Measurements from ENCODE around the gene CCDC137.

The CCDC137 gene

DNA sequence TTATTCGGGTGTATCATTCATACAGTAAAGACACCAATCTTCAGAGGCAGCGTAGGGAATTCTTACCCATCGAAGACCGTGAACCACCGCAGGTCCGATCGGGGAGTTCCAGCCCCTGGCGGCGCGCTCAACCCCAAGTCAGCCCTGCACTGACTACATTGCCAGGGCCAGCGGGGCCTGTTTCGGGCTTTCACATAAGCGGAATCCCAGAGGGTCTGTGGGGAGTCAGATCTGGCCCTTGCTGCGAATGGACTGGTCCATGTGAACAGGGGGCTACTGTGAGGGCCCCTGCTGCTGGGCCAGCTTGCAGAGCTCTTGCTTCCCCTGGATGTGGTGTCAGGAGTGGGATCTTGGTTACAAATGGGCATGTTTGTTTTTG, 17.8 kb upstream of the CCDC137 start:
- no peak for DNase-seq (ENCODE audit: low spot score)
- in situ Hi-C loops (cut with MboI; ENCODE audit: low sequenced_read_pairs, unreplicated experiment), result no loop called here
- TF ChIP-seq, protein P1, sequence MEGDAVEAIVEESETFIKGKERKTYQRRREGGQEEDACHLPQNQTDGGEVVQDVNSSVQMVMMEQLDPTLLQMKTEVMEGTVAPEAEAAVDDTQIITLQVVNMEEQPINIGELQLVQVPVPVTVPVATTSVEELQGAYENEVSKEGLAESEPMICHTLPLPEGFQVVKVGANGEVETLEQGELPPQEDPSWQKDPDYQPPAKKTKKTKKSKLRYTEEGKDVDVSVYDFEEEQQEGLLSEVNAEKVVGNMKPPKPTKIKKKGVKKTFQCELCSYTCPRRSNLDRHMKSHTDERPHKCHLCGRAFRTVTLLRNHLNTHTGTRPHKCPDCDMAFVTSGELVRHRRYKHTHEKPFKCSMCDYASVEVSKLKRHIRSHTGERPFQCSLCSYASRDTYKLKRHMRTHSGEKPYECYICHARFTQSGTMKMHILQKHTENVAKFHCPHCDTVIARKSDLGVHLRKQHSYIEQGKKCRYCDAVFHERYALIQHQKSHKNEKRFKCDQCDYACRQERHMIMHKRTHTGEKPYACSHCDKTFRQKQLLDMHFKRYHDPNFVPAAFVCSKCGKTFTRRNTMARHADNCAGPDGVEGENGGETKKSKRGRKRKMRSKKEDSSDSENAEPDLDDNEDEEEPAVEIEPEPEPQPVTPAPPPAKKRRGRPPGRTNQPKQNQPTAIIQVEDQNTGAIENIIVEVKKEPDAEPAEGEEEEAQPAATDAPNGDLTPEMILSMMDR (IDR thresholded peaks at IDR 0.05; ENCODE audit: borderline replicate concordance, control extremely low read depth, extremely low read depth, insufficient read depth, missing control alignments), result no peak

DNA sequence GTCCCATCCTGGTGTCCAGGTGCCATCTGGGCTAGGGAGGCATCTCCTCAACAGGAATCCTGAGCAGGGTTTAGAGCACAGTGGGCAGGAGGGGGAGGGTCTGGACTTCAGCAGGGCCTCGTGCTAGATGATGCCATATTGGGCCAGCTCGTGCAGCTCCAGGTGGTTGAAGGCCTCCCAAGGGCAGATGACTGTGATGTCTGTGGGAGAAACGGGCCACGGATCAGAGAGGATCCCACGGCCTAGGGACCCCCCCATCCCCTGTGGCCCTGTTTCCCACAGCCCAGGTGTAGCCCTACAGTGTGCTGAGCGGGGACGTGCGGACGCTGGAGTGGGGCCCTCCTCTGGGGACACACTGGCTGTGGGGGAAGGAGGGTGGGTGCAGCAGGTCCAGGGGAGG, 15.6 kb upstream of the CCDC137 start:
- TF ChIP-seq, protein P1 (IDR thresholded peaks at IDR 0.05; ENCODE audit: borderline replicate concordance, control extremely low read depth, extremely low read depth, insufficient read depth, missing control alignments), result no peak
- no peak for DNase-seq (ENCODE audit: low spot score)
- in situ Hi-C loops (cut with MboI; ENCODE audit: low sequenced_read_pairs, unreplicated experiment), result no loop called here

DNA sequence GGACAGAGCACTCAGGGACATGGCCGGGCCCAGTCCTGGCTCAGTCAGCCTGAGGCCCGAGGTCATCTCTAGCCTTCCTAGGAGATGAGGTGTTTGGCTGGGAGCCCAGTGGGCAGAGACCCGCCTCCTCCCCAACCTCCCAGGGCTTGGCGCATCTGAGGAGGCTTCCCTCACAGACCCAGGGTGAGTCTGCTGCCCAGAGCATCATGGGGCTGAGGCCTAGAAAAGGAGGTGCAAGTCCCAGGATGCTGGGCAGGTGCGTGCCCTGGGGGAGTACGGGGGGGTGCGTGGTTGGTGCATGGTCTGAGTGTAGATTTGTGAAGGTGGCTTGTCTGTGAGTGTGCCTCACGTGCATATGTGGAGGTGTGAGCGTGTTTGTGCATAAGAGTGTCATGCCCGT, 14.8 kb upstream of the CCDC137 start:
- in situ Hi-C loops (cut with MboI; ENCODE audit: low sequenced_read_pairs, unreplicated experiment), result no loop called here
- TF ChIP-seq, protein P1 (IDR thresholded peaks at IDR 0.05; ENCODE audit: borderline replicate concordance, control extremely low read depth, extremely low read depth, insufficient read depth, missing control alignments), result no peak
- no peak for DNase-seq (ENCODE audit: low spot score)

DNA sequence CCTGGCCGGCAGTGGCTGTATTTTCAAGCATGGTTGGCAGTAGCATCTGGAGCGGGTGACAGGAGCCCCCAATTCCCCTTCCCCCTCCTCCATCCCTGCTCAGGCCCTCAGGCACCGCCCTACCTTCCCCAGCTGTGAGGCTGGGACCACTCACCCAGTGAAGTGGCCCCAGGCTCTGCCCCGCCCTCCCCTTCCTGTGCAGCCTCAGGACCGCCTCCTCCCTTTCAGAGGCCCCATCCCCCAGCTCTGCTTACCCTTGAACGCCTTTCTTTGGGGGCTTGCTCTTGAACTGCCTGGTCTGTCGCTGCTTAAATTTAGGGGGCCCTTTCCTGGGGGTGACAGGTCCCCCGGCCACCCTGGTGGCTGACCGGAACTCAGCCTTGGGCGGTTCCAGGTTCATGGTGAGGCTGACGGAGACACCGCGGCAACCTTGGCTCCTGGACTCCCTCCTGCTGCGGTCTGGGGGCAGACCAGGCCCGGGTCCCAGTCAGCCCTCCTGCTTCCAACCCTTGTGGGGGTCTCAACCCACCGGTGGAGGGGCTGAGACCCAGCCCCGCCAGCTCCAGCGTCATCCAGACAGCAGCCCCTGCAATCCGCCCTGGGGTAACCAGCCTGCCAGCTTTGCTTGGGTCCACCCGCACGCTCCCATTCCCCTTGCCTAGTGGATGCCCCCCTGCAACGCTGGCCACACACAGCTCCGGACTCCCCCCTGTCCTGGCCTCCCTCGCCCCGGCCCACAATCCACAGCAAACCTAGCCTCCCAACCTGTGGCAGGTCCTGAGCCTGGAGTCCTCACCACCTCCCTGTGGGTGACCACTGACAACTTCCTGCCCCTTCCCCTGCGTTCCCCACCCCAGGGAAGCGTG, 13.4 kb upstream of the CCDC137 start:
- peak; percentile 84 for DNase-seq (ENCODE audit: low spot score)
- TF ChIP-seq, protein P1 (IDR thresholded peaks at IDR 0.05; ENCODE audit: borderline replicate concordance, control extremely low read depth, extremely low read depth, insufficient read depth, missing control alignments), result no peak
- in situ Hi-C loops (cut with MboI; ENCODE audit: low sequenced_read_pairs, unreplicated experiment), result no loop called here

DNA sequence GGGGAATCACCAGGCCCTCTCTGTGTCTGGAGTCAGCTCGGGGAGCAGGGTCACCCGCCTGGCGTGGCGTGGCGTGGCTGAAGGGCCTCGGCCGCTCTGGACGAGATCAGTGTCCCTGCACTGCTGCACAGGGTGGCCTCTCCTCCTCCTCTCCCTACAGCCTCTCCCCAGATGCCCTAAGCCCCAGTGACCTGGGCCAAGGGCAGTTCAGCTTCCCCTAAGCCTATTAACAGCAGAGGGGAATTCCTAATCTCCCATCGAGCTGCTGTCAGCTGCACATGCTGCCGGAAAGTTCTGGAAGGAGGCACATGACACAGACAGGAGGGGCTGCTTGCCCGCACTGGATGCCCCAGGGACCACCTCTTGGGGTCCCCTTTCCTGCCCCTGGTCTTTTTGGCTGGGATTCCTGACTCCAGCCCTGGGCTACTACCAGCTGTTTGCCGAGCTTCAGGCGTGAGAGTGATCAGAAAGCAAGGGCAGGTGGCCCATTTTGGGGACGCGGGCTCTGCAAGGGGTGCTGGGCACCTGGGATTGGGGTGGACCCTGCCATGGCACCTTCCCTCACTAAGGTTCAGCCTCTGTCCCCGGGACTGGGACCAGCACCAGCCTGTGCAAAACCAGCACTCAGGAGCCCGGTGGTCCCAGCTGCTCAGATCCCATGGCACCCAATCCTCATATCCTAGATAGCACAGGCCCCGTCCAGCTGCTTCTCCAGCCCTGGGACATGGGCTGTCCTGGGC, 11.0 kb upstream of the CCDC137 start:
- TF ChIP-seq, protein P1 (IDR thresholded peaks at IDR 0.05; ENCODE audit: borderline replicate concordance, control extremely low read depth, extremely low read depth, insufficient read depth, missing control alignments), result no peak
- in situ Hi-C loops (cut with MboI; ENCODE audit: low sequenced_read_pairs, unreplicated experiment), result no loop called here
- no peak for DNase-seq (ENCODE audit: low spot score)

DNA sequence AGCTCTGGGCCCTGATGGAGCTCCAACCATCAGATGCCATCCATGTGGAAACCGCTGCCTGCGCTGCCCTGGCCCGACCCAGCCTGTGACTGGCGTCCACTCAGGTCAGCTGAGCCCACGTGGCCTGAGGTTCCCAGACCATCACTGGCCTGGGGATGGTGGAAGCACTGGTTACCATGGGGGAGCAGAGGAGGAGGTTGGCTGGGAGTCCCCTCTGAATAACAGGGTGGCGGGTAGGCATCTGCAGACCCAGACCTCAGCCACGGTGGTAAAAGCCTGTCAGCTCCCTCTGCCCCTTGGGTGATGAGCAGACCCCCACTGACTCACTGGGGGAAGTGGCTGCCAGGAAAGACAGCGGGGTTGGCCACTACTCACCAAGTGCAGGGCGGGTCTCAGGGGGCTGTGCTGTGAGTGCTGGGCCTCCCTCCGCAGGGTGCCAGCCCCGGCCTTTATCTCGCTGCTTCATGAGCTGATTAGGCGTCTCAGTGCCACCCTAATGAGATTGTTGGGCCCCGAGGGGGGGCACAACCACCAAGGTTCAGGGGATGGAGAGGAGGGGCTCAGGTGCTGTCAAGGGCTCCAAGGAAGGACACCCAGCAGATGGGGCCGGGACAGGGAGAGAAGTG, 10.3 kb upstream of the CCDC137 start, which contains the start of gene PDE6G:
TSS of gene PDE6G (minus strand) at position 425 of the 626 bp plus-strand sequence. CDS start 3,237 bp downstream, outside the sequence.
- in situ Hi-C loops (cut with MboI; ENCODE audit: low sequenced_read_pairs, unreplicated experiment), result no loop called here
- no peak for DNase-seq (ENCODE audit: low spot score)
- TF ChIP-seq, protein P1 (IDR thresholded peaks at IDR 0.05; ENCODE audit: borderline replicate concordance, control extremely low read depth, extremely low read depth, insufficient read depth, missing control alignments), result no peak
